ENCODE measurements around the gene SAP30L.

The SAP30L gene

DNA sequence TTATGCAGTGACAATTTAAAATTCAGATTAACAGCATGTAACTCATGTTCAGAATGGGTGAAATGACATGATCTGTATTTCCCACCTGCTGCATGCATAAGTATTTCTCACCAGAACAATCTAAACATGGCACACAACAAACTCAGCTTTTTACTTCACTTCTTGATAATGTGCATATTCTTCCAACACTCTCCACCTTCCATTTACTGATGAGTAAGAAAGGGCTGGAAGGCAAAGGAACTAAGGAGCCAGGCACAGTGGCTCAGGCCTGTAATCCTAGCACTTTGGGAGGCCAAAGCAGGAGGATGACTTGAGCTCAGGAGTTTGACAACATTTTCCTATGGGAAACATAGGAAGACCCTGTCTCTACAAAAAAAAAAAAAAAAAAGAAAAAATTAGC lies 35.8 kb upstream of the SAP30L start:
- TF ChIP-seq, protein P1, sequence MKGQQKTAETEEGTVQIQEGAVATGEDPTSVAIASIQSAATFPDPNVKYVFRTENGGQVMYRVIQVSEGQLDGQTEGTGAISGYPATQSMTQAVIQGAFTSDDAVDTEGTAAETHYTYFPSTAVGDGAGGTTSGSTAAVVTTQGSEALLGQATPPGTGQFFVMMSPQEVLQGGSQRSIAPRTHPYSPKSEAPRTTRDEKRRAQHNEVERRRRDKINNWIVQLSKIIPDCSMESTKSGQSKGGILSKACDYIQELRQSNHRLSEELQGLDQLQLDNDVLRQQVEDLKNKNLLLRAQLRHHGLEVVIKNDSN (IDR thresholded peaks at IDR 0.05): no peak
- no peak for TF ChIP-seq TAF1 (IDR thresholded peaks at IDR 0.05; ENCODE audit: low read depth)

GRCh38 chr5:154410786-154411185 lies 35.0 kb upstream of the SAP30L start:
- TF ChIP-seq ZBTB7A (IDR thresholded peaks at IDR 0.05; ENCODE audit: low read depth) (no peak), RAD21 (IDR thresholded peaks at IDR 0.05; ENCODE audit: low read depth) (no peak), TAF1 (IDR thresholded peaks at IDR 0.05; ENCODE audit: low read depth) (no peak), TEAD4 (IDR thresholded peaks at IDR 0.05) (no peak), FOXM1 (IDR thresholded peaks at IDR 0.05; ENCODE audit: borderline replicate concordance, low read depth) (no peak), TCF12 (IDR thresholded peaks at IDR 0.05; ENCODE audit: low read depth) (no peak), NFIC (IDR thresholded peaks at IDR 0.05) (no peak), YY1 (IDR thresholded peaks at IDR 0.05; ENCODE audit: low read depth) (no peak), MAX (IDR thresholded peaks at IDR 0.05) (no peak), CEBPB (IDR thresholded peaks at IDR 0.05) (no peak), EP300 (IDR thresholded peaks at IDR 0.05; ENCODE audit: borderline replicate concordance) (no peak), CREB1 (IDR thresholded peaks at IDR 0.05; ENCODE audit: low read depth) (no peak), EGR1 (IDR thresholded peaks at IDR 0.05) (no peak)
- TF ChIP-seq, protein P1 (IDR thresholded peaks at IDR 0.05): no peak
- TF ChIP-seq, protein P2, sequence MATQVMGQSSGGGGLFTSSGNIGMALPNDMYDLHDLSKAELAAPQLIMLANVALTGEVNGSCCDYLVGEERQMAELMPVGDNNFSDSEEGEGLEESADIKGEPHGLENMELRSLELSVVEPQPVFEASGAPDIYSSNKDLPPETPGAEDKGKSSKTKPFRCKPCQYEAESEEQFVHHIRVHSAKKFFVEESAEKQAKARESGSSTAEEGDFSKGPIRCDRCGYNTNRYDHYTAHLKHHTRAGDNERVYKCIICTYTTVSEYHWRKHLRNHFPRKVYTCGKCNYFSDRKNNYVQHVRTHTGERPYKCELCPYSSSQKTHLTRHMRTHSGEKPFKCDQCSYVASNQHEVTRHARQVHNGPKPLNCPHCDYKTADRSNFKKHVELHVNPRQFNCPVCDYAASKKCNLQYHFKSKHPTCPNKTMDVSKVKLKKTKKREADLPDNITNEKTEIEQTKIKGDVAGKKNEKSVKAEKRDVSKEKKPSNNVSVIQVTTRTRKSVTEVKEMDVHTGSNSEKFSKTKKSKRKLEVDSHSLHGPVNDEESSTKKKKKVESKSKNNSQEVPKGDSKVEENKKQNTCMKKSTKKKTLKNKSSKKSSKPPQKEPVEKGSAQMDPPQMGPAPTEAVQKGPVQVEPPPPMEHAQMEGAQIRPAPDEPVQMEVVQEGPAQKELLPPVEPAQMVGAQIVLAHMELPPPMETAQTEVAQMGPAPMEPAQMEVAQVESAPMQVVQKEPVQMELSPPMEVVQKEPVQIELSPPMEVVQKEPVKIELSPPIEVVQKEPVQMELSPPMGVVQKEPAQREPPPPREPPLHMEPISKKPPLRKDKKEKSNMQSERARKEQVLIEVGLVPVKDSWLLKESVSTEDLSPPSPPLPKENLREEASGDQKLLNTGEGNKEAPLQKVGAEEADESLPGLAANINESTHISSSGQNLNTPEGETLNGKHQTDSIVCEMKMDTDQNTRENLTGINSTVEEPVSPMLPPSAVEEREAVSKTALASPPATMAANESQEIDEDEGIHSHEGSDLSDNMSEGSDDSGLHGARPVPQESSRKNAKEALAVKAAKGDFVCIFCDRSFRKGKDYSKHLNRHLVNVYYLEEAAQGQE (IDR thresholded peaks at IDR 0.05; ENCODE audit: low read depth): no peak

DNA sequence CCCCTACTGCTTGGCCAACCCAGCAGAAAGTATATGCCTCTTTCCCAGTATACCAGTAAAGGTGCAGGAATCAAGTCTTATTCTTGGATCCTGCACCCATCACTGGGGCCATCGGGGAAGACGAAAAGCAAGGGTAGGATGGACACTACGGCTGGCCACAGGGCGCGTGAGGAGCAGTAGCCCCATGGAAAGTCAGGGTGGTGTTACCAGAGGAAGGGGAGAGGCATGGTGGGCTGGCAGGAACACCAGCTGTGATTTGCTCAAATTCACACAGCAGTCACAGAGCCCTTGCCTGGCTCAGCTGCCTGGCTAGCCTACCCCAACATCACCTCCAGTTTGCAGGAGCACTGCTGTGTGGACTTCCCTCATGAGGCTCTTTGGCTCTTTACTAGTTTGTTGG lies 34.5 kb upstream of the SAP30L start:
- TF ChIP-seq RAD21 (IDR thresholded peaks at IDR 0.05; ENCODE audit: low read depth) (no peak), CREB1 (IDR thresholded peaks at IDR 0.05; ENCODE audit: low read depth) (no peak), CEBPB (IDR thresholded peaks at IDR 0.05) (no peak), ZBTB7A (IDR thresholded peaks at IDR 0.05; ENCODE audit: low read depth) (no peak), NFIC (IDR thresholded peaks at IDR 0.05) (no peak), TEAD4 (IDR thresholded peaks at IDR 0.05) (no peak), TCF12 (IDR thresholded peaks at IDR 0.05; ENCODE audit: low read depth) (no peak), EP300 (IDR thresholded peaks at IDR 0.05; ENCODE audit: borderline replicate concordance) (no peak), YY1 (IDR thresholded peaks at IDR 0.05; ENCODE audit: low read depth) (no peak), TAF1 (IDR thresholded peaks at IDR 0.05; ENCODE audit: low read depth) (no peak), EGR1 (IDR thresholded peaks at IDR 0.05) (no peak)
- TF ChIP-seq, protein P2 (IDR thresholded peaks at IDR 0.05; ENCODE audit: low read depth): no peak
- TF ChIP-seq, protein P1 (IDR thresholded peaks at IDR 0.05): no peak

DNA sequence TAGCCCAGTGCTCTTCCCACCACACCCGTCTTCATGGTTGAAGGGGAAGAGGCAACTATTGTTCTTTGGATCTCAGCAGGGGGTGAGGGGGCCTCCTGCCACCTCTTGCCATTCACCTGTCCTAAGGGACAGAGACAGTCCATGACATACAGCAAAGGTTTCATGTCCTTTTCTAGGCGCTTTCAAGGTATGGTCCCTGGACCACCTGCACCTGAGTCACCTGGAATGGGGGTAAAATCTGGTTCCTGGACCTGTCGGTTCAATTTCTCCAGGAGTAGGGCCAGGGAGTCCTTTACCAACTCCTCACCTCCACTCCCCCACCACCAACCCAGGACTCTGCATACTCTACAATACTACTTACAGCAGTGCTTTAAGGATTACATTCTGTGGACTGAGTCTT lies 33.5 kb upstream of the SAP30L start:
- TF ChIP-seq YY1 (IDR thresholded peaks at IDR 0.05; ENCODE audit: low read depth) (no peak), RAD21 (IDR thresholded peaks at IDR 0.05; ENCODE audit: low read depth) (no peak), EP300 (IDR thresholded peaks at IDR 0.05; ENCODE audit: borderline replicate concordance) (no peak), CREB1 (IDR thresholded peaks at IDR 0.05; ENCODE audit: low read depth) (no peak), TEAD4 (IDR thresholded peaks at IDR 0.05) (no peak), ZBTB7A (IDR thresholded peaks at IDR 0.05; ENCODE audit: low read depth) (no peak), TCF12 (IDR thresholded peaks at IDR 0.05; ENCODE audit: low read depth) (no peak), CEBPB (IDR thresholded peaks at IDR 0.05) (no peak), FOXM1 (IDR thresholded peaks at IDR 0.05; ENCODE audit: borderline replicate concordance, low read depth) (no peak), NFIC (IDR thresholded peaks at IDR 0.05) (no peak)
- TF ChIP-seq, protein P1 (IDR thresholded peaks at IDR 0.05): no peak

DNA sequence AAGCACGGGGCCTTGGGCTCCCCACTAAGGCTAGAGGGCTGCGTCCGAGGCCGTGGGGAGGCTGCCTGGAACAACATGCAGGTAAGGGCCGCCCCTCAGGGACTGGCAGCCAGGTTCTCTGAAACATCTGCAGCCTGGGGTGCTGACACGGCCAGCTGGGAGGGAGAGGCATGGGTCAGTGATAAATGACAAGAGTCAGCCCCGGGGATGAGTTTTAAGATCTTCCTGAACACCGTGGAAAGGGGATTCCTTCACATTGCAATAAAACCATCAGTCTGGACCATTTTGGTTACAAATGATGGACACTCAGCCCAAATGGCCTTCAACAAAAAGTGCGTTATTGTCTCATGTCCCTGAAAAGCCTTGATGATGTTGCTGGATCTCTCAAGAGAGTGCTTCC lies 32.9 kb upstream of the SAP30L start:
- no peak for TF ChIP-seq CEBPB (IDR thresholded peaks at IDR 0.05)

- no peak for TF ChIP-seq FOXM1 (IDR thresholded peaks at IDR 0.05; ENCODE audit: borderline replicate concordance, low read depth)
- no peak for TF ChIP-seq NFIC (IDR thresholded peaks at IDR 0.05)
- TF ChIP-seq YY1 (IDR thresholded peaks at IDR 0.05; ENCODE audit: low read depth): no peak
- TF ChIP-seq, protein P2 (IDR thresholded peaks at IDR 0.05; ENCODE audit: low read depth): no peak
- TF ChIP-seq ZBTB7A (IDR thresholded peaks at IDR 0.05; ENCODE audit: low read depth): no peak
- TF ChIP-seq TEAD4 (IDR thresholded peaks at IDR 0.05): no peak
- TF ChIP-seq TCF12 (IDR thresholded peaks at IDR 0.05; ENCODE audit: low read depth): no peak
- TF ChIP-seq, protein P1 (IDR thresholded peaks at IDR 0.05): no peak
- no peak for TF ChIP-seq EP300 (IDR thresholded peaks at IDR 0.05; ENCODE audit: borderline replicate concordance)
- no peak for TF ChIP-seq RAD21 (IDR thresholded peaks at IDR 0.05; ENCODE audit: low read depth)
- TF ChIP-seq CEBPB (IDR thresholded peaks at IDR 0.05): no peak
Measured at GRCh38 chr5:154415114-154415513, 30.7 kb upstream of the SAP30L start.

Data from Ishikawa (cell line).